Effector memory CD4-positive, alpha-beta T cell (primary cell): ENCODE measurements around the gene WFIKKN1.

Experiments used
- DNase-seq, 3 donors: peaks; one replicate each; pipeline ENCODE4 v3.0.0-alpha.2; 2020
- H3K27ac ChIP-seq: 2 replicates; pipeline ENCODE4 v1.7.0; 2013; ENCODE audit warnings: mild to moderate bottlenecking, low read length, moderate library complexity; ENCODE audit not compliant: insufficient read depth, poor library complexity, severe bottlenecking
- H3K27me3 ChIP-seq: replicated peaks from 2 replicates; pipeline ENCODE4 v1.7.0; 2013; ENCODE audit warnings: mild to moderate bottlenecking, low read length; ENCODE audit not compliant: insufficient read depth, control insufficient read depth, poor library complexity, severe bottlenecking
- H3K36me3 ChIP-seq: 2 replicates; pipeline ENCODE4 v1.7.0; 2013; ENCODE audit warnings: mild to moderate bottlenecking, low read length, moderate library complexity; ENCODE audit not compliant: control insufficient read depth, insufficient read depth
- H3K4me1 ChIP-seq: 2 replicates; pipeline ENCODE4 v1.7.0; 2013; ENCODE audit warnings: low read length, mild to moderate bottlenecking; ENCODE audit not compliant: control insufficient read depth, insufficient read depth, poor library complexity, severe bottlenecking
- H3K4me3 ChIP-seq: 2 replicates; pipeline ENCODE4 v1.7.0; 2013; ENCODE audit warnings: low read length, low read depth, mild to moderate bottlenecking; ENCODE audit not compliant: insufficient read depth, poor library complexity, severe bottlenecking
- H3K9me3 ChIP-seq: 2 replicates; pipeline ENCODE4 v1.7.0; 2013; ENCODE audit warnings: mild to moderate bottlenecking, low read length, moderate library complexity; ENCODE audit not compliant: control insufficient read depth

The WFIKKN1 gene

DNA sequence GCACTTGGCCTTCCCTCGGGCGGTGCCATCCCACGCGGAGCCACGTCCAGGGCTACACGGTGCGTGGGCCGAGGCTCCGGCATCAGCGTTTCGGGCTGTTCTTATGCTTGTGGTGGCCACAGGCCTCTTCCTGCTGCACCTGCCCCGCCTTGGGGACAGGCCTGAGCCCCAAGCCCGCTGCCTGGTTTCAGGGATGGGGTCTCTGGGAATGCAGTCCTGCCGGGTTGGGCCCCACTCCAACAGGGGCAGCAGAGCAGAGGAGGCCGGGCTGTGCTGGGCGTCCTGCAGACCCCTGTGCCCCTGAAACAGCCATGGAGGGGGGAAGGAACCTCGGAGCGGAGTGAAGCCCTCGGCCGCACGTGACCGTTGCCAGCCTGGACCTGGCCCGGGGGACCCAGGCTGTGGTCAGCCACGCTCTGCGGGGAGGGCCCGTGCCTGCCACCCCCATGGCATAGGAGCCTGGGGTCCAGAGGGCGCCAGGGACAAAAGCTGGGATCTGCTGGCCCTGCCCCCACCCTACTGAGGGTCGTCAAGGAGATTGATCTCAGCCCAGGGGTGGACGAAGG is 453 bp upstream of the WFIKKN1 start:
- Histone ChIP-seq H3K27ac (no peak overlapping the region), H3K4me3 (no peak overlapping the region), H3K4me1 (peaks cover 5% of the 10 kb centered on the region), H3K27me3 (no peaks in the 10 kb centered on the region), H3K9me3 (no peaks in the 10 kb centered on the region), H3K36me3 (peaks cover 11% of the 10 kb centered on the region)
- DNase-seq: no peak

DNA sequence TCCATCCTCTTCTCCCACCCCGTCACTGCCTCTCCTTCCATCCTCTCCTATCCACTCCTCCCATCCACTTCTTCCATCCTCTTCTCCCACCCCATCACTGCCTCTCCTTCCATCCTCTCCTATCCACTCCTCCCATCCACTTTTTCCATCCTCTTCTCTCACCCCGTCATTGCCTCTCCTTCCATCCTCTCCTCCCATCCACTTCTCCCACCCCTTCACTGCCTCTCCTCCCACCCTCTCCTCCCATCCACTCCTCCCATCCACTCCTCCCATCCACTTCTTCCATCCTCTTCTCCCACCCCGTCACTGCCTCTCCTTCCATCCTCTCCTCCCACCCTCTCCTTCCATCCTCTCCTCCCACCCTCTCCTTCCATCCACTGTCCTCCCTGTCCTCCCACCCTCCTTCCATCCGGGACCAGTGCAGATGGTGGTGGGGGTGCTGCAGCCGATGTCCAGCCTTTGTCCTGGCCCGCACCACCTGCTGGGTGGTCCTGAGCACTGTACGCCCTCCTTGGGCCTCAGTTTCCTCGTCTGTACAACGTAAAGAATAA is 1.1 kb downstream of the WFIKKN1 start:
- Histone ChIP-seq H3K4me3 (no peak overlapping the region), H3K9me3 (no peaks in the 10 kb centered on the region), H3K27me3 (no peaks in the 10 kb centered on the region), H3K4me1 (peaks cover 12% of the 10 kb centered on the region), H3K36me3 (peaks cover 11% of the 10 kb centered on the region), H3K27ac (no peak overlapping the region)
- DNase-seq: no peak

DNA sequence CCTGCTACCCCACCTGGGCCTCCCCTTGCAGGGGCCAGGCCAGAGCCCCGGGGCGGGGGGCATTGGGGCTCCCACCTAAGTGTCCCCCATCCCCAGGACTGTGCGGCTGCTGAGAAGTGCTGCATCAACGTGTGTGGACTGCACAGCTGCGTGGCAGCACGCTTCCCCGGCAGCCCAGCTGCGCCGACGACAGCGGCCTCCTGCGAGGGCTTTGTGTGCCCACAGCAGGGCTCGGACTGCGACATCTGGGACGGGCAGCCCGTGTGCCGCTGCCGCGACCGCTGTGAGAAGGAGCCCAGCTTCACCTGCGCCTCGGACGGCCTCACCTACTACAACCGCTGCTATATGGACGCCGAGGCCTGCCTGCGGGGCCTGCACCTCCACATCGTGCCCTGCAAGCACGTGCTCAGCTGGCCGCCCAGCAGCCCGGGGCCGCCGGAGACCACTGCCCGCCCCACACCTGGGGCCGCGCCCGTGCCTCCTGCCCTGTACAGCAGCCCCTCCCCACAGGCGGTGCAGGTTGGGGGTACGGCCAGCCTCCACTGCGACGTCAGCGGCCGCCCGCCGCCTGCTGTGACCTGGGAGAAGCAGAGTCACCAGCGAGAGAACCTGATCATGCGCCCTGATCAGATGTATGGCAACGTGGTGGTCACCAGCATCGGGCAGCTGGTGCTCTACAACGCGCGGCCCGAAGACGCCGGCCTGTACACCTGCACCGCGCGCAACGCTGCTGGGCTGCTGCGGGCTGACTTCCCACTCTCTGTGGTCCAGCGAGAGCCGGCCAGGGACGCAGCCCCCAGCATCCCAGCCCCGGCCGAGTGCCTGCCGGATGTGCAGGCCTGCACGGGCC is 1.9 kb downstream of the WFIKKN1 start:
- Histone ChIP-seq H3K4me1 (peaks cover 12% of the 10 kb centered on the region), H3K27ac (no peak overlapping the region), H3K36me3 (peaks cover 4% of the 10 kb centered on the region), H3K9me3 (no peaks in the 10 kb centered on the region), H3K27me3 (no peaks in the 10 kb centered on the region), H3K4me3 (no peak overlapping the region)
- no peak for DNase-seq

DNA sequence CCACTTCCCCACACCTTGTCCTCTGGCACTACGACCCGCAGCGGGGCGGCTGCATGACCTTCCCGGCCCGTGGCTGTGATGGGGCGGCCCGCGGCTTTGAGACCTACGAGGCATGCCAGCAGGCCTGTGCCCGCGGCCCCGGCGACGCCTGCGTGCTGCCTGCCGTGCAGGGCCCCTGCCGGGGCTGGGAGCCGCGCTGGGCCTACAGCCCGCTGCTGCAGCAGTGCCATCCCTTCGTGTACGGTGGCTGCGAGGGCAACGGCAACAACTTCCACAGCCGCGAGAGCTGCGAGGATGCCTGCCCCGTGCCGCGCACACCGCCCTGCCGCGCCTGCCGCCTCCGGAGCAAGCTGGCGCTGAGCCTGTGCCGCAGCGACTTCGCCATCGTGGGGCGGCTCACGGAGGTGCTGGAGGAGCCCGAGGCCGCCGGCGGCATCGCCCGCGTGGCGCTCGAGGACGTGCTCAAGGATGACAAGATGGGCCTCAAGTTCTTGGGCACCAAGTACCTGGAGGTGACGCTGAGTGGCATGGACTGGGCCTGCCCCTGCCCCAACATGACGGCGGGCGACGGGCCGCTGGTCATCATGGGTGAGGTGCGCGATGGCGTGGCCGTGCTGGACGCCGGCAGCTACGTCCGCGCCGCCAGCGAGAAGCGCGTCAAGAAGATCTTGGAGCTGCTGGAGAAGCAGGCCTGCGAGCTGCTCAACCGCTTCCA is 2.7 kb downstream of the WFIKKN1 start:
- peaks cover 12% of the 10 kb centered on the region for H3K4me1 ChIP-seq
- H3K36me3 ChIP-seq: no peaks in the 10 kb centered on the region
- H3K4me3 ChIP-seq: no peak overlapping the region
- H3K27ac ChIP-seq: no peak overlapping the region
- no peaks in the 10 kb centered on the region for H3K27me3 ChIP-seq
- DNase-seq: no peak
- no peaks in the 10 kb centered on the region for H3K9me3 ChIP-seq

DNA sequence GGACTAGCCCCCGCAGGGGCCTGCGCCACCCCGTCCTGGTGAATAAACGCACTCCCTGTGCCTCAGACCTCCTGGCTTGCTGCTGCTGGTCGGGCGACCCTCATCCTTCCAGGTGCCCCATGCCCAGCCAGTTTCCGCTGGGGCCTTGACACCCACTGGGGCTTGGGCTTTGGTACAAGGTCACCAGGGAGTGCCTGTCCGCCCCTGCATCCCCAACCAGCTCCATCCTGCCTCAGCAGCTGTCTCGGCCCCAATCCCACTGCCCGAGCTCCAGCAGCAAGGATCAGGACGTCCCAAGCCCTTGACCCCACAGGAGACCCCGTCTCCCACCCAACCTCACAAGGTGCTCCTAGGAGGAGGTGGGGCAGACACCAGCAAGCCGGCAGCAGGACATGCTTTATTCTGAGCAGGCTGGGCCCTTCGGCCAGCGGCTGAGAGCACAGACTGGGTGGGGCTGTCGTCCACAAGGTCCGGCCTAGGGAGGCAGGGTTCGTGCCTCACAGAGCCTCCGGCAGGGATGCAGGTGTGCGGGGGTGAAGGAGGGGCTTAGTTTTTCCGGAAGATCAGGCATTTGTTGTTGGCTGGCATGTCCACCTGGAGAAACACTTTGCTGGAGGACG is 3.4 kb downstream of the WFIKKN1 start:
- H3K27me3 ChIP-seq: no peaks in the 10 kb centered on the region
- H3K9me3 ChIP-seq: no peaks in the 10 kb centered on the region
- no peak overlapping the region for H3K27ac ChIP-seq
- H3K4me3 ChIP-seq: no peak overlapping the region
- no peaks in the 10 kb centered on the region for H3K36me3 ChIP-seq
- no peak for DNase-seq
- H3K4me1 ChIP-seq: peaks cover 12% of the 10 kb centered on the region

DNA sequence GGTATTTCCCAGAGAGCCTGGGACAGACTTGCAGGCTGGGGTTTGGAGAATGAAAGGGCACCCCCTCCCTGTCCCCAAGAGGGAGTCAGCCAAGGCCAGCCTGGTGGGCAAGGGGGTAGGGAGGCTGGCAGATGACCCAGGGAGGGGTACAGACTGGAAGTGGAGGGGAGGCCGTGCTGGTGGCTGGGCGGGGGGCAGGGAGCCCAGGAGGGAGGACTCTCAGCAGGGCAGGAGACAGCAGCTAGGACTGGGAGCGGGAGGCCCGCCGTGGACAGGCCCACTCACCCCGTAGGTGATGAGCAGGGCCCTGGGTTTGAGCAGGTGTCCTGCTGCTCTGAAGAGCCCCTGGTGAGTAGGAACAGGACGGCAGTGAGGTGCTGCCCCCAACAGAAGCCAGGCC is 4.2 kb downstream of the WFIKKN1 start:
- DNase-seq: no peak
- no peaks in the 10 kb centered on the region for H3K27me3 ChIP-seq
- no peaks in the 10 kb centered on the region for H3K36me3 ChIP-seq
- no peaks in the 10 kb centered on the region for H3K9me3 ChIP-seq
- H3K4me1 ChIP-seq: peaks cover 12% of the 10 kb centered on the region
- H3K27ac ChIP-seq: no peak overlapping the region
- H3K4me3 ChIP-seq: no peak overlapping the region

DNA sequence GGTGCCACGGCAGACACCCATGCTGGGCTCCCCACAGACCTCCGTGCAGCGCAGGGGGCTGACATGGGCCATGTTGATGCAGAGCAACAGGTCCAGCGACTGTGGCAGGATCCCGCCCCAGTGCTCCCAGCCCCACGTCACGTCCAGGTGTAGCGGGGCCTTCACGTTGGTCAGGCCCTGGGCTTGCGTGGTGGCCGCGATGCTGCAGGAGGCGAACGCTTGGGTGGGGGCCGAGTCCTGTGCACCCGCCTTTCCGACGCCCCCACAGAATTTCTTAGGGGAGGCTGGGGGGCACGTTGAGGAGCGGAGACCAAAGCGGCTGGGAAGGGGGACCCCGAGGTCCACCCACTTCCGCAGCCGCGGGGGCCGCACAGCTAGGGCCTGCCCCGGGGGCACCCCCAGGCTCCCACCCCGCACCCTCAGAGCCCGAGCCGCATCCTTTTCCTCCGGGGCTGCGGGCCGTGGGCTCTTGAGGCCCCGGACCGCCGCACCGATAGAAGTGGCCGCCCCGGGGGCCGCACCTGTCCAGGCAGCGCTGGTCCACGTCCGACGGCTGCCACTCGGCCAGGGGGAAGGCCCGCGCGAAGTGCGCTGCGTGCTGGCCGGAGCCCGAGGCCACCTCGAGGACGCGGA is 4.9 kb downstream of the WFIKKN1 start:
- Histone ChIP-seq H3K4me1 (peaks cover 12% of the 10 kb centered on the region), H3K9me3 (no peaks in the 10 kb centered on the region), H3K27ac (peak overlapping the region; percentile 83), H3K4me3 (peak overlapping the region; percentile 96), H3K36me3 (no peaks in the 10 kb centered on the region), H3K27me3 (no peaks in the 10 kb centered on the region)
- DNase-seq: no peak

DNA sequence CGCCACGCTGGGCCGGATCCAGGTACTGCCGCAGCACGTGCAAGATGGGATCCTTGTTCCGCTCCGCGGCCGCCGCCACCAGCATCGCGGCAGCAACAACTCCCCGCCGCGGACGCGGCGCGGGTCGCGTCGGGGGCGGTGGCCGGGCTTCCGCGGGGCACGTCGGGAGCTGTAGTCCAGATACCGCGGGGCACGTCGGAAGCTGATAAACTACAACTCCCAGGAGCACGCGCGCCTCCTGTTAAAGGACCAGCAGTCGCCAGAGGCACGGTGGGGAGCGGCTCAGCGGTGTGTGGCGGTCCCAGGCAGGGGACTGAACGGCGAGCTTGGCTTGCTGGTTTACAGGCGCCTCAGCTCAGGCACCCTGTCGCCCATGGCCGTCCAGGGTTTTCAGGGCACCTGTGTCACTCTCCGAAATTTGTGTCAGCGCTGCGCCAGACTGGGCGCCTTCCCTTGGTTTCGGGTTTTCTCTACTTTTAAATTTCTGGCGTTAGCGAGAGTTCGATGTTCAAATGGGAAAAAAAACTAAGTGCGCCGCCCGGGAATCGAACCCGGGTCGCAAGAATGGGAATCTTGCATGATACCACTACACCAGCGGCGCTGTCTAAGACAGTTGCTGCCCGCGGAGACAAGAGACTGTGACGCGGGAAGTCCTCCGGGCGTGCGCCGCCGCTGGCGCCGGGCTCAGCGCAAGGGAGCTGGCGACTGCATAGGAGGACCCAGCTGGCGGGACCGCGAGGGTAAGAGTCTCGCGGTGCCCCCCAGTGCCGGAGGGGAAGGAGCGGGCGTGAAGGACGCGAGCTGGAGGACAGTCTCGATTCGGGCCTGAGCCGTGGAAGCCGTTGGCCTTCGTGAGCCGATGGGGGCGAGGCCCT is 5.7 kb downstream of the WFIKKN1 start, which contains the start of gene METTL26:
Gene METTL26 (minus strand): TSS at position 100 of the 875 bp plus-strand sequence. CDS start 15 bp downstream, at position 85.
- H3K27ac ChIP-seq: peak within 1 kb of the TSS; percentile 83
- no peaks in the 10 kb centered on the region for H3K36me3 ChIP-seq
- H3K9me3 ChIP-seq: no peaks in the 10 kb centered on the region
- H3K4me1 ChIP-seq: peaks cover 19% of the 10 kb centered on the region
- DNase-seq: peak; percentile 82 to 89 (median 86)
- H3K4me3 ChIP-seq: peak within 1 kb of the TSS; percentile 96
- no peaks in the 10 kb centered on the region for H3K27me3 ChIP-seq
